HEK293 (cell line): ENCODE data around the gene DDX20.
A peak's percentile ranks its signal among the peaks of the same experiment; 100 is the strongest.

Source experiments
- CTCF ChIA-PET: fragments of 350-600 bp; formaldehyde crosslinking; extraction: SDS; loops from one replicate; lab custom pipeline; 2021; ENCODE audit warnings: antibody characterized with exemption; lab: Yijun Ruan, JAX
- POLR2A ChIA-PET: fragments of 300-600 bp; formaldehyde crosslinking; extraction: SDS; loops from one replicate; lab custom pipeline; 2020; ENCODE audit warnings: antibody characterized with exemption, inconsistent platforms; lab: Yijun Ruan, JAX
- H3K27ac ChIP-seq: fragments of 200-500 bp; sonication (Bioruptor generic); 2 replicates; pipeline ENCODE4 v1.5.1; 2014; ENCODE audit warnings: low read depth, low read length, control low read depth, inconsistent platforms; ENCODE audit errors: extremely low read depth
- H3K36me3 ChIP-seq, 2 experiments: fragments of 200-500 bp in 1 of 2; sonication (Bioruptor generic) in 1 of 2; 1 replicate in 1 of 2; 2 replicates in 1 of 2; pipeline ENCODE4 v1.5.1; 2014 to 2017; ENCODE audit warnings: inconsistent platforms in 2 of 2, low read length in 2 of 2; ENCODE audit not compliant: control insufficient read depth in 2 of 2, insufficient read depth in 1 of 2
- H3K4me1 ChIP-seq: fragments of 200-500 bp; sonication (Bioruptor generic); 2 replicates; pipeline ENCODE4 v1.5.1; 2014; ENCODE audit warnings: mild to moderate bottlenecking, low read length, inconsistent platforms; ENCODE audit not compliant: control insufficient read depth, insufficient read depth
- H3K4me3 ChIP-seq: 2 replicates; pipeline ENCODE4 v1.5.1; 2011; ENCODE audit warnings: low read depth, mild to moderate bottlenecking, control low read depth, low read length, moderate library complexity
- H3K9me3 ChIP-seq: fragments of 200-500 bp; sonication (Bioruptor generic); 2 replicates; pipeline ENCODE4 v1.5.1; 2014; ENCODE audit warnings: low read depth, low read length, inconsistent platforms; ENCODE audit not compliant: control insufficient read depth, insufficient read depth
- BCL11A ChIP-seq: fragments of 450-650 bp; formaldehyde crosslinking; IDR thresholded peaks from 2 replicates; pipeline ENCODE4 v1.5.1; 2016; ENCODE audit warnings: low read depth, missing biosample characterization, missing genetic modification characterization
- HOXA7 ChIP-seq: sonication (generic); formaldehyde crosslinking; IDR thresholded peaks from 2 replicates; pipeline ENCODE4 v1.8.1; 2022; ENCODE audit warnings: missing genetic modification reagents, borderline replicate concordance
- HOXD13 ChIP-seq: sonication (generic); formaldehyde crosslinking; IDR thresholded peaks from 2 replicates; pipeline ENCODE4 v1.8.0; 2022; ENCODE audit warnings: missing genetic modification reagents, borderline replicate concordance
- MEIS1 ChIP-seq: sonication (generic); formaldehyde crosslinking; IDR thresholded peaks from 2 replicates; pipeline ENCODE4 v1.8.1; 2022; ENCODE audit warnings: missing genetic modification reagents, mild to moderate bottlenecking, borderline replicate concordance
- SETDB1 ChIP-seq: IDR thresholded peaks from one replicate; pipeline ENCODE4 v1.6.1; 2017; ENCODE audit warnings: mild to moderate bottlenecking, low read length, moderate library complexity, mixed read lengths; ENCODE audit not compliant: insufficient read length
- ZBTB10 ChIP-seq: fragments of 450-650 bp; formaldehyde crosslinking; IDR thresholded peaks from 2 replicates; pipeline ENCODE4 v1.5.1; 2016; ENCODE audit warnings: missing biosample characterization, missing genetic modification characterization
- ZBTB17 ChIP-seq: fragments of 450-650 bp; formaldehyde crosslinking; IDR thresholded peaks from 2 replicates; pipeline ENCODE4 v1.5.1; 2016; ENCODE audit warnings: missing biosample characterization, missing genetic modification characterization
- ZIC2 ChIP-seq: fragments of 450-650 bp; formaldehyde crosslinking; IDR thresholded peaks from 2 replicates; pipeline ENCODE4 v1.5.1; 2016; ENCODE audit warnings: missing biosample characterization, missing genetic modification characterization
- ZNF155 ChIP-seq: fragments of 450-650 bp; formaldehyde crosslinking; IDR thresholded peaks from 2 replicates; pipeline ENCODE4 v1.5.1; 2016; ENCODE audit warnings: missing biosample characterization, missing genetic modification characterization
- ZNF223 ChIP-seq: fragments of 450-650 bp; formaldehyde crosslinking; IDR thresholded peaks from 2 replicates; pipeline ENCODE4 v1.5.1; 2016; ENCODE audit warnings: missing biosample characterization, missing genetic modification characterization
- ZNF248 ChIP-seq: fragments of 450-650 bp; formaldehyde crosslinking; IDR thresholded peaks from 2 replicates; pipeline ENCODE4 v1.5.1; 2017; ENCODE audit warnings: missing biosample characterization, missing genetic modification characterization
- ZNF366 ChIP-seq: fragments of 450-650 bp; formaldehyde crosslinking; conservative IDR thresholded peaks from 2 replicates; pipeline ENCODE4 v1.5.1; 2016; ENCODE audit warnings: missing biosample characterization, missing genetic modification characterization
- ZNF561 ChIP-seq: fragments of 450-650 bp; IDR thresholded peaks from 2 replicates; pipeline ENCODE4 v1.5.1; 2018; ENCODE audit warnings: missing biosample characterization, missing genetic modification characterization, borderline replicate concordance
- ZNF660 ChIP-seq: fragments of 450-650 bp; IDR thresholded peaks from 2 replicates; pipeline ENCODE4 v1.5.1; 2018; ENCODE audit warnings: missing biosample characterization, mild to moderate bottlenecking, missing genetic modification characterization
- ZNF747 ChIP-seq: fragments of 450-650 bp; formaldehyde crosslinking; IDR thresholded peaks from 2 replicates; pipeline ENCODE4 v1.5.1; 2016; ENCODE audit warnings: missing biosample characterization, missing genetic modification characterization
- ZNF785 ChIP-seq: fragments of 450-650 bp; formaldehyde crosslinking; IDR thresholded peaks from 2 replicates; pipeline ENCODE4 v1.5.1; 2016; ENCODE audit warnings: missing biosample characterization, missing genetic modification characterization
- ZSCAN30 ChIP-seq: fragments of 450-650 bp; IDR thresholded peaks from 2 replicates; pipeline ENCODE4 v1.5.1; 2018; ENCODE audit warnings: missing biosample characterization, mild to moderate bottlenecking, missing genetic modification characterization, moderate library complexity
- TF ChIP-seq, protein P1 (sequence below): fragments of 450-650 bp; formaldehyde crosslinking; IDR thresholded peaks from 2 replicates; pipeline ENCODE4 v1.5.1; 2016; ENCODE audit warnings: missing biosample characterization, missing genetic modification characterization

DDX20 gene

GRCh38 chr1:111745675-111746613, 9.8 kb upstream of the DDX20 start:
- Histone ChIP-seq H3K9me3 (no peaks in the 10 kb centered on the region), H3K27ac (no peak overlapping the region), H3K36me3 (no peaks in the 10 kb centered on the region), H3K4me1 (no peaks in the 10 kb centered on the region), H3K4me3 (no peak overlapping the region)
- ChIA-PET CTCF (interaction anchor here (0.6 to 6.9 kb wide), 5 partner anchors 10 to 238 kb away, joined by 3 to 69 read pairs (median 5); no protein-coding TSS in a partner anchor), POLR2A (no interaction called here)
- TF ChIP-seq BCL11A, result no peak
- 0 out of 2 replicates have a peak, but pooled peaks have one; percentile 12 for TF ChIP-seq ZNF660

GRCh38 chr1:111746614-111746999, 9.1 kb upstream of the DDX20 start:
- H3K27ac ChIP-seq, result no peak overlapping the region
- CTCF ChIA-PET, result interaction anchor here (0.6 to 6.9 kb wide), 15 partner anchors 9 to 307 kb away, joined by 3 to 69 read pairs (median 4); partner anchors contain the start of gene INKA2
- H3K4me3 ChIP-seq, result no peak overlapping the region
- TF ChIP-seq ZNF223 (tag by site-specific recombination) (no peak), SETDB1 (no peak), ZNF747 (tag by site-specific recombination) (no peak), ZNF561 (no peak), HOXA7 (CRISPR knock-in tag) (no peak), HOXD13 (CRISPR knock-in tag) (no peak), ZSCAN30 (tag by site-specific recombination) (no peak), ZNF155 (tag by site-specific recombination) (no peak), ZBTB17 (tag by site-specific recombination) (no peak), ZNF366 (tag by site-specific recombination) (no peak), MEIS1 (CRISPR knock-in tag) (no peak), ZIC2 (tag by site-specific recombination) (no peak), ZNF248 (tag by site-specific recombination) (no peak), ZNF785 (tag by site-specific recombination) (no peak), ZBTB10 (tag by site-specific recombination) (no peak)
- TF ChIP-seq, protein P1, sequence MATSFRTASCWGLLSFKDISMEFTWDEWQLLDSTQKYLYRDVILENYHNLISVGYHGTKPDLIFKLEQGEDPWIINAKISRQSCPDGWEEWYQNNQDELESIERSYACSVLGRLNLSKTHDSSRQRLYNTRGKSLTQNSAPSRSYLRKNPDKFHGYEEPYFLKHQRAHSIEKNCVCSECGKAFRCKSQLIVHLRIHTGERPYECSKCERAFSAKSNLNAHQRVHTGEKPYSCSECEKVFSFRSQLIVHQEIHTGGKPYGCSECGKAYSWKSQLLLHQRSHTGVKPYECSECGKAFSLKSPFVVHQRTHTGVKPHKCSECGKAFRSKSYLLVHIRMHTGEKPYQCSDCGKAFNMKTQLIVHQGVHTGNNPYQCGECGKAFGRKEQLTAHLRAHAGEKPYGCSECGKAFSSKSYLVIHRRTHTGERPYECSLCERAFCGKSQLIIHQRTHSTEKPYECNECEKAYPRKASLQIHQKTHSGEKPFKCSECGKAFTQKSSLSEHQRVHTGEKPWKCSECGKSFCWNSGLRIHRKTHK, result no peak
- TF ChIP-seq, all 188 proteins: peak for 0
- POLR2A ChIA-PET, result interaction anchor here (0.6 kb wide), 1 partner anchor 193 kb away, joined by 4 read pairs; no protein-coding TSS in a partner anchor
- Histone ChIP-seq H3K36me3 (no peaks in the 10 kb centered on the region), H3K9me3 (no peaks in the 10 kb centered on the region), H3K4me1 (no peaks in the 10 kb centered on the region)
